Stimulated activated CD4-positive, alpha-beta T cell treated with anti-CD3 and anti-CD28 coated beads, Interleukin-4, amount 100 ng/mL, for 48 hours (primary cell): ENCODE results near the gene PKP1.

Source experiments
- DNase-seq, 2 donors: peaks; one replicate each; pipeline ENCODE4 v3.0.0-alpha.2; 2020; ENCODE audit warnings: low read depth in 2 of 2

PKP1 gene

DNA sequence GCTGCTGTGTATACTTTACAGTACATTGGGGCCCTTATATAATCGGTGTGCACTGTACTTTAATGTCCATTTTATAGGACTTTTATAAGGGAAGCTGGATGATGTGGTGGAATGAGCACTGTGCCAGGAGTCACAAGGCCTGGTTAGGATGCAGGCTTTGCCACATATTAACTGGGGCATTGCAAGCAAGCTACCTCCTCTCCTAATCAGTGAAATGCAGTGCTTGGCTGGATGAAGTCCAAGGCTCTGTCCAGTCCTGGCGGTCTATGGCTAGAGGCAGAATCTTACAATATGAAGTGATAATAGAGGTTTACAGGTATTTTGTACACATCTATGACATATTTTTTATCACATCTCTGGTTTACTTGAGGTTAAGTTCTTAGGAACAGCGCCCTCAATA lies 1.7 kb upstream of the PKP1 start:
- DNase-seq, result no peak

DNA sequence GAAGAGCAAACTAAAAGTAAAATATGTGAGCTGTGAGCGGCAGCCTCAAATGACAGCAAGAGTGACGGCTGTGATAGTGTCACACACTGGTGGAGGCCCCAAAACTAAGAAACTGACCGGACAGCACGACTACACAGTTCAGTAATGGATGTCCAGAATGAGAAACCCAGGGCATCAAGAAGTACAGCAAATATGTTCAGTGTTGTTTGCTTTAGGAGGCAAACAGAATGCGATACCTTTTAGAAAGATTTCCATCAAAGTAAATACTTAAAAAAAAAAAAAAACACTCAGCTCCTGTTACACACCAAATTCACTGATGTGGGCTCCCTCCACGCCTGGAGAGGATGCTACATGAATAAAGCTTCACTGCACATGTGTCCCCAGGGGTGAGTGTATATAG lies 1.1 kb upstream of the PKP1 start:
- DNase-seq, result no peak

- no peak for DNase-seq
Observed at GRCh38 chr1:201283836-201284553, 689 bp downstream of the PKP1 start.

- no peak for DNase-seq
Observed at GRCh38 chr1:201284636-201285035, 1.3 kb downstream of the PKP1 start.

DNA sequence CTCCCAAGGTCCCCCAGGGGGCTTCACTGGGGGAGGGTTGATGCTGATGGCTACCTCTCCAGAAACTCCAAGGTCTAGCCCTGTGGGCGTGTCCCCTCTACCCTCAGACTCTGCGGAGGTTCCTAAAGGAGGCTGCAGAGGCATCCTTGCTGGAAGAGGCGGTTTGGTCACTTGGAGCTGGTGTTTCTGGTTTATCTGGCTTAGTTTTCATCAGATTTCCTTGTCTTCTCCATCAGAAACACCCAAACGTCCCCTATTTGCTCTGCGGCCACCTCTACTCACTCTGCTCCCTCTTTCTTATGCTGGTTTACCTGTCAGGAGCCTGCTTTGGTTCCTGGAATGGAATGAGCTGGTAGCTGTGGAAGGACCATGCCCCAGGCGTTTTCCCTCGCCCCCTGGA lies 2.5 kb downstream of the PKP1 start:
- DNase-seq, result no peak

DNA sequence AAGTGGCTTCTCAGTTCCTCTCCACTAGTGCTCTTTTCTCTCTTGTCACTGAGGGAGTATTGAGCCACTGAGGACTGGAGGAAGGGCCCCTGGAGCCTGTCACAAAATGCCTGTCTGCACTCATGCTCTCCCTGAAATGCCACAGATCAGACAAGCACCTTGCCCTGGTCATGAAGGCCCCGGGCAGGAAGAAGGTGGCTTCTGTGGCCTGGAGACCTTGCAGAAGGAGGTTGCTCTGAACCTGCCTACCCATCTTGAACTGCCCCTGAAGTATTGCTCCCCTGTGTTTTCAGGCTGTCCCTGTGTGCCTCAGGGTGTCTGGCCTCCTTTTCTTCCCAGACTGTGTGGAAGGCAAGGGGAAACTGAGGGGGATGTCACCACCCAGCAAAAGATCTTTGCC lies 3.1 kb downstream of the PKP1 start:
- no peak for DNase-seq

DNA sequence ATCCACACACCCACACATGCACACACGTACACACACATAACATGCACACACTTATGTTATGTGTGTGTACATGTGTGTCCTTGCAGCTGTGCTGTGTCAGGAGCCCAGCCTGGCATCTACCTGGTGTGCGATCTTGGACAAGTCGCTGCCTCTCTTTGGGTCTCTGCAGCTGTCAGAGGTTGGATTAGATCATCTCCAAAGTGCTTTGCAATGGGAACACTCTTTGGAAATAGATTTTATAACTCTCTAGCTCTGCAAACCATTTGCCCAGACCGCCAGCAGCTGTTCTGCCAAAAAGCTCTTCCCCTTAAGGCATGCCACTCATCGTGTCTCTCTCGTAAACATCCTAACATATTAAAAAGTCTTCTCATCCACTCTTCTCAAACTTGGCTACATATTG lies 4.7 kb downstream of the PKP1 start:
- DNase-seq, result no peak

GRCh38 chr1:201288765-201289164 lies 5.5 kb downstream of the PKP1 start:
- no peak for DNase-seq

DNA sequence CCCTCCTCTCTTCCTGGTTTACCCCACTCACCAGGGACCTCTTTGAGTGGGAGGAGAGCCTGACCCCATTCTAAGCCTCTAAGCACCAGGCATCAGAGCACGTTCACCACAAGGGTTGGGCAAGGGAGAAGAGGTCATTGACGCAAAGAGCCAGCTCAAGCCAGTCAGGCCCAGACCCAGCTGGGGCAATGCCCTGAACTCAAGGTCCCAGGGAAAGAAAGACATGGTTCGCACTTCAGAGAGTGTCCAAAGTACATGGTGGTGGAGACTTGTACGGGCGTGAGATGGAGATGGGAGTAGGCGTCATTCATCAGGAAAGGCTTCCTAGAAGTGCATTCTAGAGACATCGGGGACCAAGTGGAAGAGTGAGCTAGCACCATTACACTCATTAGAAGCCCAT lies 7.2 kb downstream of the PKP1 start:
- DNase-seq, result no peak

GRCh38 chr1:201291916-201292315 lies 8.6 kb downstream of the PKP1 start:
- no peak for DNase-seq

- DNase-seq, result no peak
Observed at GRCh38 chr1:201294876-201295275, 11.6 kb downstream of the PKP1 start.

GRCh38 chr1:201295346-201295745 lies 12.0 kb downstream of the PKP1 start:
- no peak for DNase-seq

DNA sequence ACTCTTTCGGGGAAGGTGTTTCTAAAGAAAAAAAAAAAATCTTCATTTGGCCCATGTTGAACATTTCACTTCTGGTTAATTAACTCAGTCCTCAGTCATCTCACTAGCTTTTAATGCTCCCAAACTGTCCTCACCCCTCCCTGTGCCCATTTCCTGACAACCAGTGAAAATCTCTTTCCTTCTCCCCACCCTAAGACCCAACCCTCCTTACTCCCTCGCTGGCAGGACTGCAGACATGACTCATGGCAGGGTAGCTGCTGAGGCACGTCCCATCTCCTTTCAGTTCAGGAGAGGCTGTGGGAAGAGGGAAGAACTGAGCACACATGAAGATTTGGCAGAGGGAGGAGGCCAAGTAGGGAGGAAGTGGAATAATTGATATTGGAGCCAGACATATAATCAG lies 12.6 kb downstream of the PKP1 start:
- no peak for DNase-seq

GRCh38 chr1:201296352-201296751 lies 13.0 kb downstream of the PKP1 start:
- no peak for DNase-seq

DNA sequence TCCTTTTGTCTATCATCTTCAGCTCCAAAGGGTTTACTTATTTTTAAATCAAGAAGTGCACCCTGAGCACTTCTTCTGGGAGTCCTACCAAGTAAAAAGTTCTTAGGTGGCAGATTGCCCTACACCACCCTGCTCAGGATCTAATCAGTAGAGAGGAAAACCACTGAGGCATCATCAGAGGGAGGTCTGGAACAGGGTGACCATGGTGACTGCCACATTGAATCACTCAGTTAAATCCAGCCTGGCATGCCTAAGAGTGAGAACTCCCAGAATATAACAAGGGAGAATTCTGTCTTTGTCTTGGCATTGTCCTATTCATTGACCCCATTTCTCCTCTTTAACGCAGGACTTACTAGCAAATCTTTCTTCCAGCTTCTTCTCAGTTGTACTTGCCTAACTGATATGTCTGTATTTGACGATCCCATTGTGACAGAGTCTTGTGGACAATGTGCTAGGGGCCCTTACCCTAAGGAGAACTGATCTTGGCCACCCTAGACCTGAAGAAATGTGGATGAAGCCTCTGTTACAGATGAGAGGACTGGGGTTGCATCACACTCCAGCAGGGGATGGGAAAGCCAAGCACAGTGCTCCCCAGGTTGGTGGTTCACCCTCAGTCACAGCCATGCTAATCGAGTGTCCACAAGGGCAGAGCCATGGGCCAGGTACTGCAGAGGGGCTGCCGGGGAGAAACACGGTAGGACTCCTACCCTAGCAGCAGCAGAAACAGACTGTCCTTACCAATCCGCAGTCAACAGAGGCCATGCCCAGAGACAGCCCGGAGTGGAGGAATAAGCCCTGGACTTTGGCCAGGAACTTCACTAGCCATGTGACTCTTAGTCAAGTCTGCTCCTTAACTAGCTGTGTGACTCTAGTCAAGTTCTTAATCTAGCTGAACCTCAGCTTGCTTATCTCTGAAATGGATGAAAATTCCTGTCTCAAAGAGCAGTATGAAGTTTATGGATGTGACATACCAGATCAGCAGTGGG lies 15.4 kb downstream of the PKP1 start:
- DNase-seq, result no peak

DNA sequence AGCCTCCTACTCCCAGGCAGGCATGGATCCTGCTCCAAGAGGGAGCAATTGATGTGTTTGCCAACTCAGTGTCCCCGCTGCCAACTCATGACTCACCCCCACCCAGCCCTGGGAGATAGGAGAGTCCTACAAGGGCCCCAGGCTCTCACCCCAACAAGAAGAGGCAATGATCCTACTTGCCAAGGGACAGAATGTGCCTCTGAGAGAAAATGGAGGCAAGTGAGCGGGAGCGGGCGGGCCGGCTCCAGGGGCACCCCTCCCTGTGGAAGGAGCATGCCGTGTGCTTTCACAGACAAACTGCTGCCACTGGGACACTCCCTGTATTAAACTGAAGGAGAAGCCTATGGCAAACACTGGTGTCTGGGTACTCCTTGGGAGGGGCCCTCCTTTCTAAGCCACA lies 16.7 kb downstream of the PKP1 start:
- no peak for DNase-seq

DNA sequence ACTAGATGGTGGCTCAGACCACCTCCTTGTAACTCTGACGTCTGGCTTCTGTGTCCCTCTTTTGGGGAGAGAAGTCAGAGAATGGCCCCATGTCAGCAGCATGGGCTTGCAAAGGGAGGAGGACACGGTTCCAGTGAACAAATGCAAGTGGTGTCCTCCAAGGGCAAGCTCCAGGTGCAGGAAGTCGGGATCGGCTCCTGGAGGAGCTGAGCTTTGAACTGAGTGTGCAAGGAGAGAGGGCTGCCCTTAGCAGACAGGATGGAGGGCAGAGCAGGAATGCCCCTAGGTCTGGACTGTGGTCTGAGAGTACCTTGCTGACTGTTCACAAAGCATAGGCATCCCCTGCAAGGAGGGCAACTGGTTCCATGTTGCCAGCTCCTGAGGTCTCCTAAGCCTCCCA lies 17.3 kb downstream of the PKP1 start:
- DNase-seq, result no peak

- no peak for DNase-seq
Observed at GRCh38 chr1:201302163-201303152, 19.2 kb downstream of the PKP1 start.

DNA sequence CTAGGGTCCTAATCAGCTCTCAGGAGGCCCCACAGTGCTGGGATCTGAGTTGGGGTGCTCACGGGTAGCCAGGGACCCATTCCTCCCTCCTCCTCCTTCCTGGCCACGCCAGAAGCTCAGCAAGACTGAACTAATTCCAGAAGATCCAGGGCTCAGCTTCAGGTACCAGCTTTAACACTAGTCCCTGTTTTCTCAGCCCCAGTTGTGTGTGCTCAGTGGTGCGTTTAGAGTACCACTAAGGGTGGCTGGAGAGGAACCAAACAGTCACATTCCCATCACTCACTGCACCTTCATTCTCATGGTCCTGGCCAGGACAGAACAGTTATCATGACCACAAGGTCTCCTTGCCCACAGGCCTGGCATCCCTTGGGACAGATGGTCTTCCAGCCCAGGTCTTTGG lies 20.8 kb downstream of the PKP1 start:
- no peak for DNase-seq

DNA sequence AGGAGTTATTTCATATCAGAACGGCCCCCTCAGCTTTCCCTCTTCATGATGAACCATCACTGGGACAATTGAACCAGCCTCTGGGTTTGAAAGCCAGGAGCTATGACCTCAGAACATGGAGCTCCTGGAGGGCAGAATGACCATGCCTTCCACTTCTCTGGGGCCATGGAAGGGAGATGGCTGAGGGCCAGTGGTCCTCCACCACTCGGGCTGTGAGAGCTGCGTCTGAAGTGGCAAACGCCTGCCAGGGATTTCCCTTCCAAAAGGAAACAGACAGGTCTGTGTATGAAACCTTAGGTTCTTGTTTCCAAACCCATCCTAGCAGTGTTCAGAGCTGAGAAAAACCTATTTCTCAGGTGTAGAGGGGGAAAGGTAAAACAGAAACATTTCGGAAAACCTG lies 22.5 kb downstream of the PKP1 start:
- no peak for DNase-seq

GRCh38 chr1:201307231-201307630 lies 23.9 kb downstream of the PKP1 start:
- no peak for DNase-seq
